GM19467 (cell line): ENCODE data around the gene RPP40.
"Not testable (repeated sequence)": the region's sequence is repeated elsewhere in the genome, so short reads cannot be mapped to it uniquely, and the experiment has no call there.

Experiments used
- ATAC-seq: cut with Tn5 transposase; IDR thresholded peaks from one replicate; pipeline ENCODE4 v1.9.1; 2021; ENCODE audit warnings: mild to moderate bottlenecking, moderate library complexity; ENCODE audit not compliant: unreplicated experiment

RPP40 gene

GRCh38 chr6:5020142-5020541, 16.3 kb upstream of the RPP40 start:
- no peak for ATAC-seq

- no peak for ATAC-seq
These were observed 10.3 kb upstream of the RPP40 start for GRCh38 chr6:5014072-5014561.

- no peak for ATAC-seq
These were observed 8.7 kb upstream of the RPP40 start for GRCh38 chr6:5012519-5012918.

GRCh38 chr6:5011346-5011745, 7.5 kb upstream of the RPP40 start:
- ATAC-seq = no peak

- no peak for ATAC-seq
These were observed 3.7 kb upstream of the RPP40 start for GRCh38 chr6:5007531-5007930.

GRCh38 chr6:5006222-5006621, 2.4 kb upstream of the RPP40 start:
- ATAC-seq = no peak

- ATAC-seq = not testable (repeated sequence)
These were observed 1.2 kb upstream of the RPP40 start for GRCh38 chr6:5005038-5005433.

- no peak for ATAC-seq
These were observed 668 bp upstream of the RPP40 start for GRCh38 chr6:5004373-5005037.

- ATAC-seq = no peak
These were observed 4.3 kb downstream of the RPP40 start for GRCh38 chr6:4999586-4999985.

GRCh38 chr6:4997862-4998261, 6.0 kb downstream of the RPP40 start:
- no peak for ATAC-seq

GRCh38 chr6:4994741-4995140, 9.1 kb downstream of the RPP40 start:
- no peak for ATAC-seq

GRCh38 chr6:4987432-4987831, 16.4 kb downstream of the RPP40 start:
- no peak for ATAC-seq

- no peak for ATAC-seq
These were observed 16.8 kb downstream of the RPP40 start for GRCh38 chr6:4986999-4987398.

- no peak for ATAC-seq
These were observed 20.5 kb downstream of the RPP40 start for GRCh38 chr6:4983322-4983721.

GRCh38 chr6:4981761-4982160, 22.1 kb downstream of the RPP40 start:
- no peak for ATAC-seq

- no peak for ATAC-seq
These were observed 24.4 kb downstream of the RPP40 start for GRCh38 chr6:4979426-4979825.

GRCh38 chr6:4977468-4977867, 26.4 kb downstream of the RPP40 start:
- ATAC-seq = no peak

- ATAC-seq = no peak
These were observed 28.3 kb downstream of the RPP40 start for GRCh38 chr6:4975506-4975905.

GRCh38 chr6:4974962-4975361, 28.9 kb downstream of the RPP40 start:
- ATAC-seq = no peak

GRCh38 chr6:4973982-4974745, 29.7 kb downstream of the RPP40 start:
- ATAC-seq = no peak

- no peak for ATAC-seq
These were observed 30.4 kb downstream of the RPP40 start for GRCh38 chr6:4973415-4973814.

GRCh38 chr6:4972438-4972837, 31.4 kb downstream of the RPP40 start:
- no peak for ATAC-seq
